CD4-positive, alpha-beta T cell treated with Interleukin-15 for 4 hours (primary cell): ENCODE measurements around the gene FAM131C.
"Not testable (repeated sequence)": the region's sequence is repeated elsewhere in the genome, so short reads cannot be mapped to it uniquely, and the experiment has no call there.

Source experiments
- DNase-seq: peaks from one replicate; pipeline ENCODE4 v3.0.0-alpha.2; 2020; ENCODE audit warnings: low spot score

The FAM131C gene

GRCh38 chr1:16033103-16033632 is 40.3 kb downstream of the FAM131C start:
- DNase-seq, result not testable (repeated sequence)

GRCh38 chr1:16032388-16033102 is 40.9 kb downstream of the FAM131C start:
- DNase-seq, result peak; percentile 20

- no peak for DNase-seq
Measured at GRCh38 chr1:16031551-16031950, 41.9 kb downstream of the FAM131C start.

DNA sequence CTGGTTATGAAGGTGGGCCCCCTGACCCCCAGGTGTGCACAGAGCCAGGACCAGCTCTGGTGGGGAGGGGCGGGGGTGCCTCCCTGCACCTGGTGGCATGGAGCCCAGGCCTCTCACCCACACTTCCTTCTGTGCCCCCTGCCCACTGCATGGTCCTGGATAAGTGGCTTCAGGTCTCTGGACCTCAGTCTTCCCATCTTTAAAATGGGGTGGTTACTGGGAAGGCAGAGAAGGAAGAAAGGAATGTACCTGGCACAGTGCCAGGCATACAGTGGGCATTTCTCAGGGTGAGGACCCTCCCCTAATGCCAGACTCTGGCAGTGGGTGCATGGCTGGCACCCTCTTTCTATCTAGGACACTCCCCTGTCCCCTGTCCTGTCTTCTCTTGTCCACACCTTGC is 44.2 kb downstream of the FAM131C start:
- no peak for DNase-seq

DNA sequence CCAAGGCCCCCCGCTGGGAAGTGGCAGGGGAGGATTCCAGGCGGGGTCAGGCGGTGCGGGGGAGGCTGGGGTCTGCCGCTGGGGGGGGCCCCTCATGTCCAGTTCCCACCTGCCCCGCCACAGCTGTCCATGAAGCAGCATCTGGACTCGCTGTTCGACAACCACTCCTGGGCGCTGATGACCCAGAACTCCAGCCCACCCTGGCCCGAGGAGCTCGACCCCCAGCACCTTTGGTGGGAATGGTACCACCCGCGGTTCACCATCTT is 44.5 kb downstream of the FAM131C start:
- DNase-seq, result not testable (repeated sequence)

GRCh38 chr1:16028237-16029002 is 45.0 kb downstream of the FAM131C start:
- DNase-seq, result no peak

GRCh38 chr1:16026723-16027484 is 46.5 kb downstream of the FAM131C start:
- DNase-seq, result no peak

DNA sequence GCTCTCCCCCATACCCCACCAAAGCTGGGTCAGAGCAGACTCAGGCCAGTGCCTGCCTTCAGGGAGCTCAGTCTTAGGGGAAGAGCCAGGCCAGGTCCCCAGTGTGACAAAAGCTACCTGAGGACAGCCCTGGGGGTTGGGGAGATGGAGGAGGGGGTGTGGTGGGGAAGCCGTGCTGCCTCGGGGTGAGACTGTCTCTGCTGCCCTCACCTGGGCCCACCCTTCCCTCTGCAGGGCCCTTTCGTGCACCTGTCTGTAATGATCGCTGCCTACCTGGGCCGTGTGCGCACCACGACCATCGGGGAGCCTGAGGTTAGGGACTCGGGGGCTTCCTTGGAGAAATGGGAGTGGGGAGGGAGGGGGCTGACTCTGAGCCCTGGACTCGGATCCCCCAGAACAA is 47.1 kb downstream of the FAM131C start:
- DNase-seq, result not testable (repeated sequence)

GRCh38 chr1:16023050-16023653 is 50.3 kb downstream of the FAM131C start:
- no peak for DNase-seq

GRCh38 chr1:16022393-16022792 is 51.1 kb downstream of the FAM131C start:
- DNase-seq, result no peak

GRCh38 chr1:16021681-16022080 is 51.8 kb downstream of the FAM131C start, which contains the start of gene CLCNKA:
Gene CLCNKA, plus strand, starts transcription at chr1:16022036. Its CDS starts 584 bp downstream, at chr1:16022620.
- DNase-seq, result no peak

DNA sequence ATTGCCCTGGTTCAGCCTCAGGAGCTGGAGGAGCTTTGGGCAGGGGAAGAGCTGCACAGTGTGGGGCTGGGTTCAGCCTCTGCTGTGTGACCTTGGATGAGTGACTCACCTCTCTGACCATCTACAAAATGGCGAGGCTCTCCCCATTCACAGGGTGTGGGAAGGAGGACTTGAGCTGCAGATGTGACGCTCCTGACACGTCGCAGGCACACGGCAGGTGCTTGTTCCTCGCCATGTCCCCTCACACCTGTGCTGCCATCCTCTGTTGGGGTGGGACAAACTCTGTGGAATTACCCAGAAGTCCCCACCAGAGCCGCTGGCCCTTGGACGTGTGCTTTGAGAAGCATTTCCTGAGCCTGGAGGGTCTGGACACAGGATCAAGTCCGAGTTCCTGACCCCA is 52.6 kb downstream of the FAM131C start:
- not testable (repeated sequence) for DNase-seq

GRCh38 chr1:16020325-16020724 is 53.1 kb downstream of the FAM131C start:
- no peak for DNase-seq

DNA sequence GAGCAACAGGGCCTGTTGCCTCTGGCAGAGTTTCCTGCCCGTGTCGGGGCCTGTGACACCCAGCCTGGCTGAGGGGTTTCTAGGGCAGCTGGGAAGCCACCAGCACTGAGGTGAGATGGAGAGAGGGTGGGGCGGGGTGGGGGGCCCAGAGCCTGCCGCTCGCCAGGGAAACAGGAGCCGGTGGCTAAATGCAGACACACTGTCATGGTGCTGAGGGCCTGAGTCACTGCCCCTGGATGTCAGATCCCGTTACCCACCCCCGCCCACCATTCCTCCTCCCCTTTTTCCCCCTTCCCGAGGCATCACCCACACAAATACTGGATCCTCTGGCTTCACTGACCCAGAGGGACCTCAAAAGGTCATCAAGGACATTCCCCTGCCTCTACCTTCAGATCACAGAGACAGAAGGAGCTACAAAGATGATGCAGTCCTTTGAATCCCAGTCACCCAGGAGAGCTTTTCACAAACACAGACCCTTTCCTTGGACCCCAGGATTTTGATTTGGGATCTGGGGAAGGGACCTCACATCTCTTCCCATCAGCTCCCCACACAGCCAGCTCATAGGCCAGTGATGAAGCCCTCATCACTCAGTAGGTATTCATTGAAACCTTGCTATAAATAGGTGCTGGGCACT is 53.7 kb downstream of the FAM131C start:
- no peak for DNase-seq

DNA sequence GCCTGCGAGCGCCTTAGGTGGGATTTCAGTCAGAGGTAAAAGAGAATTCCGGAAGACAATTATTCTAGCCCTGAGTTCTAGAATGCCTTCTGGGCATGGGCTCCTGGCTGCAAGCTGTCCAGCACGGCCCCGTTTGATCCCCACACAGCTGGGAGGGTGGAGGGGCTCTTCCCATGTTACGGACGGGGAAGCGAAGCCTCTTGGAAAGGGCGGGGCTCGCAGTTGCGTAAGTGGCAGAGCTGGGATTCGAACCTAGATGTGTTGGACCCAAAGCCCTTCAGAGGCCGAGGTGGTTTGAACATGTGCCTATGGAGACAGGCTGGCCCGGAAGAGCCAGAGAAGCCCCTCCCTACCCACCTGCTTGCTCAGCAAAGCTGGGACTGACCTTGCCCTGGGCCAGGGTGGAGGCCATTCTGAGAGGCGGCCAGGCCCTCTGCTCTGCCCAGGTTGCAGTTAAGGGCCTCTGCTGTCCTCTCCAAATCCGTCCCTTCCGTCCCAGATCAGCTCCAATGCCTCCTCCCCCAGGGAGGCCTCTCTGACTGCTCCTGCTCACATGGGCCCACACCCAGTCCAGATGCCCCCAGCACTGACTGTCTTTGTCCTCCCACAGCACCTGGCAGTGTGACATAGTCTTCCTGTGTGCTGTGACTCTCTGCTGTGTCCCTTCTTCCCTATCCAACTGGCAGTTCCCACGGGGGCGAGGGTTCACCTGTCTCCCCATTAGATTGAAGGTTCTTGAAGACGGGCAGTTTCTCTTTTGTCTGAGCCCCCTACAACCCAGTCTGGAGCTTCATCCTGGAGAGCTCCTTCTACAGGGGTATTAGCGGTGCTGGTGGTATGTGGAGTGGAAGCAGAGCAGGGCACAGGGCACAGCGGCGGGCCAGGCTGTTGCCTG is 54.5 kb downstream of the FAM131C start:
- DNase-seq, result no peak

- DNase-seq, result no peak
Measured at GRCh38 chr1:16018308-16018707, 55.1 kb downstream of the FAM131C start.

DNA sequence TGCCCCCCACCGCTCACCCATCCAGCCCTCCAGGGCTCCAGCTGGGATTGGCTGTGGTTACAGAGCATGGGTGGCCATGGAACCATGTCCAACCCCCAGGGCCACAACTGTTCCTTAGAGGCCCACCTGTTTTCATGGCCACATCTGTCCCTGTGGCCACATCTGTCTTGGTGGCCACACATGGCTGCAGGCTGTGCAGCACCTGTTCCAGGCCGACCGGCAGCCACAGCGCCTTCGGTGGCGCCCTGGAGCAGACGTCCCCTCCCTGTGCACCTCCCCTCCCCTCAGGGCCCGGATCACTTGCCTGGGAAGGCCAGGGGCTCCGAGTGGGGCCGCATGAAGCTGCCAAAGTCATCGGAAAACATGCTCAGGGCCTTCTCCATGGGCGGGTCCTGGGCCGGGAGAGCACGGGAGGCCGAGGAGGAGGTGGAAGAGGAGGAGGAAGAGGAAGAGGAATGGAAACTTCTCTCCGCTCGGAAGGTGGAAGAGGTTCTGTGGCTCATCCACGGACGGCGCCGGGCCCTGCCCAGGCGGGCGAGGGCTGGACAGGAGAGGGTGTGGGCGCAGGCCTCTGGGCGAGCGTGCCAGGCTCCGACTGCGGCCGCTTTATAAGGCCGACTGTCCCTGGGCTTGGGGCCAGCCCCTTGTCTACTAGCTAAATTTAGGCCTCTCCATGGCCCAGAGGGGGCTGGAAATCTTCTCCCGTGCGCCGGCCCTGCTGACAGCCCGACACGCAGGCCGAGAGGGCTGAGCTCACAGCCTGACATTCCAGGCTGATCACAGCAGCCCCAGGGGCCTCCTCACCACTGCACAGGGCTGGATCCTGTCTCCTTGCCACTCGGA is 55.8 kb downstream of the FAM131C start, which contains the start of gene HSPB7:
HSPB7 (minus strand) TSS at position 583 of the 843 bp plus-strand sequence; CDS start at position 503, 80 bp downstream.
- no peak for DNase-seq

DNA sequence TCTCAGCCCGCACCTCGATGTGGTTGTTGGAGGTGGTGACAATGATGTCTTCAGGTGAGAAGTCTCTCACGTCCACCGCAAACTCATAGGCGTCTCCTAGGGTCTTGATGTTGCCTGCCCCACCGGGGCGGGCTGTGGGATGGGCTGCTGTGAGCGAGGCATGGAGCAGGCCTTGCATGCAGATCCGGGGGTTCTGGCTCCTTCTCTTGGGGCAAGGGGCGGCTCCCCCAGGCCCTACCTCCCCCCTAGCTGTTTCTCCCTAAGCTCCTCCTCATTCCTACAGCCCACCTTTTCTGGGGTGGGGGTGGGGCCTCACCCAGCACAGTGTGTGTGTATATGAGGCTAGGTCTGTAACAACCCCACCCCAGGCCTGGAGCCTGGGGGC is 56.4 kb downstream of the FAM131C start:
- no peak for DNase-seq
